GM23338 (cell line): Measurements from ENCODE around the gene WASHC2A. TPM values are rescaled to one million over a fixed set of nuclear protein-coding genes. Genes with fewer than 3 reads are reported as not detected.
"Not testable (repeated sequence)": the region's sequence is repeated elsewhere in the genome, so short reads cannot be mapped to it uniquely, and the experiment has no call there.

Experiments
- ATAC-seq: fragments of 200-7000 bp; cut with Tn5 transposase; 3 replicates; pipeline ENCODE4 v1.9.1; 2020
- DNase-seq: peaks from one replicate; pipeline ENCODE4 v3.0.0-alpha.2; 2015; ENCODE audit warnings: low spot score
- H2AFZ ChIP-seq: fragments of 200-600 bp; sonication (generic); 2 replicates; pipeline ENCODE4 v1.8.0; 2016; ENCODE audit warnings: antibody characterized with exemption, mild to moderate bottlenecking, moderate library complexity
- H3F3A ChIP-seq: fragments of 200-600 bp; sonication (generic); replicated peaks from 2 replicates; pipeline ENCODE4 v1.8.0; 2017; ENCODE audit warnings: antibody characterized with exemption, mixed run types, low read depth
- H3K27ac ChIP-seq: fragments of 200-600 bp; sonication (generic); 2 replicates; pipeline ENCODE4 v1.6.1; 2016; ENCODE audit warnings: low read depth
- H3K27me3 ChIP-seq: fragments of 200-600 bp; sonication (generic); 2 replicates; pipeline ENCODE4 v1.8.0; 2016; ENCODE audit warnings: mild to moderate bottlenecking, mixed run types, moderate library complexity; ENCODE audit not compliant: insufficient read depth
- H3K36me3 ChIP-seq: fragments of 200-600 bp; sonication (generic); 2 replicates; pipeline ENCODE4 v1.8.0; 2016; ENCODE audit warnings: mild to moderate bottlenecking; ENCODE audit not compliant: insufficient read depth
- H3K4me1 ChIP-seq: fragments of 200-600 bp; sonication (generic); 2 replicates; pipeline ENCODE4 v1.8.0; 2016; ENCODE audit warnings: mild to moderate bottlenecking, moderate library complexity; ENCODE audit not compliant: insufficient read depth
- H3K4me2 ChIP-seq: fragments of 200-600 bp; sonication (generic); 2 replicates; pipeline ENCODE4 v1.7.1; 2017; ENCODE audit warnings: mixed run types
- H3K4me3 ChIP-seq: fragments of 200-600 bp; sonication (generic); 2 replicates; pipeline ENCODE4 v1.6.1; 2016; ENCODE audit warnings: mixed run types
- H3K79me2 ChIP-seq: fragments of 200-600 bp; sonication (generic); replicated peaks from 2 replicates; pipeline ENCODE4 v1.8.0; 2017; ENCODE audit warnings: mild to moderate bottlenecking; ENCODE audit not compliant: insufficient read depth
- H3K9me2 ChIP-seq: fragments of 200-600 bp; sonication (generic); 2 replicates; pipeline ENCODE4 v1.8.0; 2017; ENCODE audit not compliant: insufficient read depth
- H4K20me1 ChIP-seq: fragments of 200-600 bp; sonication (generic); replicated peaks from 2 replicates; pipeline ENCODE4 v1.8.0; 2017; ENCODE audit warnings: mild to moderate bottlenecking; ENCODE audit not compliant: insufficient read depth
- H3K27ac Mint-ChIP-seq: 2 replicates; pipeline ENCODE4 v1.8.0; 2020; ENCODE audit warnings: inconsistent platforms, mild to moderate bottlenecking, moderate library complexity, mixed read lengths
- H3K27me3 Mint-ChIP-seq: 3 replicates; pipeline ENCODE4 v1.8.0; 2022; ENCODE audit warnings: low read depth, mild to moderate bottlenecking, moderate library complexity, mixed read lengths, inconsistent platforms; ENCODE audit not compliant: insufficient read depth, poor library complexity
- H3K36me3 Mint-ChIP-seq: 3 replicates; pipeline ENCODE4 v1.8.0; 2021; ENCODE audit warnings: low read depth, mild to moderate bottlenecking, inconsistent platforms, moderate library complexity, mixed read lengths
- H3K4me1 Mint-ChIP-seq: 3 replicates; pipeline ENCODE4 v1.8.0; 2020; ENCODE audit warnings: mild to moderate bottlenecking, inconsistent platforms, mixed read lengths
- H3K4me3 Mint-ChIP-seq: 3 replicates; pipeline ENCODE4 v1.8.0; 2021; ENCODE audit warnings: moderate library complexity, mild to moderate bottlenecking, inconsistent platforms, mixed read lengths
- H3K9me3 Mint-ChIP-seq: 3 replicates; pipeline ENCODE4 v1.8.0; 2020; ENCODE audit warnings: moderate library complexity, mild to moderate bottlenecking, inconsistent platforms, mixed read lengths
- CREB1 ChIP-seq: fragments of 250-450 bp; sonication (Bioruptor Pico); IDR thresholded peaks from 2 replicates; pipeline ENCODE4 v1.5.0; 2020; ENCODE audit warnings: low read depth, mild to moderate bottlenecking, moderate library complexity
- CTCF ChIP-seq, 2 experiments: fragments of 200-600 bp in 1 of 2; sonication (generic) in 1 of 2; conservative IDR thresholded peaks; 2 replicates each; pipeline versions ENCODE4 v1.5.1 to v1.6.1; 2016 to 2017; ENCODE audit warnings: antibody characterized with exemption in 2 of 2, low read depth in 2 of 2, mild to moderate bottlenecking in 2 of 2, moderate library complexity in 1 of 2
- ETS1 ChIP-seq: IDR thresholded peaks from 2 replicates; pipeline ENCODE4 v1.6.1; 2016; ENCODE audit warnings: antibody characterized with exemption
- EZH2phosphoT487 ChIP-seq: fragments of 200-600 bp; sonication (generic); IDR thresholded peaks from one replicate; pipeline ENCODE4 v1.8.1; 2018; ENCODE audit warnings: antibody characterized with exemption; ENCODE audit not compliant: unreplicated experiment
- JUNB ChIP-seq: IDR thresholded peaks from one replicate; pipeline ENCODE4 v1.6.1; 2016; ENCODE audit warnings: antibody characterized with exemption; ENCODE audit not compliant: unreplicated experiment
- POLR2AphosphoS5 ChIP-seq: IDR thresholded peaks from 2 replicates; pipeline ENCODE4 v1.6.1; 2016; ENCODE audit warnings: antibody characterized with exemption, low read depth
- ZNF114 ChIP-seq: fragments of 250-450 bp; sonication (Bioruptor Pico); IDR thresholded peaks from 2 replicates; pipeline ENCODE4 v1.5.0; 2020; ENCODE audit warnings: mild to moderate bottlenecking, moderate library complexity
- polyA plus RNA-seq: library from polyadenylated mRNA; unstranded; fragments of >200 nt; fragmentation: Nextera tagmentation; extraction: Ambion mirVana; gene quantifications from 2 replicates; pipeline ENCODE4 v1.2.1, GENCODE V29; 2016
- total RNA-seq: library from RNA; depleted of rRNA; stranded (reverse); fragments of >200 nt; shearing (Covaris generic); gene quantifications from 2 replicates; pipeline ENCODE4 v1.2.3, GENCODE V29; 2014

Gene WASHC2A
- total and polyA plus RNA-seq, 2 experiments from 2014 or later: 13.2 to 24.5 TPM

DNA sequence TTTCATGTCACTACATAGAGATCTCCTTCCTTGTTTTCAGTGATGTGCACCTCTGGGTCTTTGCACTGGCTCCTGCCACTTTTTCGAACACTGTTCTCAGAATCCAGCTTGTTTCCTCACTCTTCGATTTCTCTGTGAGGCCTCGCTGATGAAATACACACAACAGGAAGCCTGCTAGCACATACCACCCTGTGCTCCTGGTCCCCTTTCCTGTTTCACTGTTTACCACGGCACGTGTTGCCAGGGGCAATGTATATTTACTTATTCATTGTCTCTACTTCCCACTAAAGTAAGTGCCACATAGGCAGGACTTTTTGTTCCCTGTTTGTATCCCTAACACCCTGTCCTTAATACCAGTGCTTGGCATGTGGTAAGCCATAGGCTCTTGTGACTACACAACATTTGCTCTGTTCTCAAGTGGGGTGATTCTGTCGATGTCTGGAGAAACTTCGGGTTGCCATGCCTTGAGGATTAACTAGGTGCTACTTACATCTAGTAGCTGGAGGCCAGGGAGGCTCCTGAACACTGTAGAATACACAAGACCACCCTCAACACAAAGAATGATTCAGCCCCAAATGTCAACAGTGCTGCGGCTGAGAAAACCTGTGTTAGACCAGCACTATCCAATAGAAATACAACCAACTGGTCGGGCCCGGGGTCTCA is 75.9 kb downstream of the WASHC2A start:
- not testable (repeated sequence) for H3K27ac ChIP-seq, H3K4me1 ChIP-seq, H3K9me2 ChIP-seq, H3K27me3 Mint-ChIP-seq, H3K4me3 Mint-ChIP-seq, H3K27me3 ChIP-seq, H3K36me3 Mint-ChIP-seq, H3K36me3 ChIP-seq, H3K4me1 Mint-ChIP-seq, H3F3A ChIP-seq, ATAC-seq, H3K4me3 ChIP-seq, H4K20me1 ChIP-seq, H3K27ac Mint-ChIP-seq, DNase-seq, H3K9me3 Mint-ChIP-seq, H2AFZ ChIP-seq, H3K4me2 ChIP-seq, H3K79me2 ChIP-seq

DNA sequence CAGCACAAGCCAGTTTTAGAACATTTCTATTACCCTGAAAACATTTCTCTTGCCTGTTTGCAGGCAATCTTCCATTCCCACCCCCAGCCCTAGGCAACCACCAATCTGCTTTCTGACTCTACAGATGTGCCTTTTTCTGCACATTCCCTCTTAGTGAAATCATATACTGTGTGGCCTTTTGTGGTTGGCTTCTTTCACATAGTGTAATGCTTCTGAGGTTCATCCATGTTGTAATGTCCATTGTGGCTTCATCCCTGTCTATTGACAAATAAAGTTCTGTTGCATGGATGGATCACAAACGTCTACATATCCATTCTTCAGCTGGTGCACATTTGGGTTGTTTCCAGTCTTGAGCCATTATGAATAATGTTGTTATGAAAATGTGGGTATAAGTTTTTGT is 77.8 kb downstream of the WASHC2A start:
- H3K4me3 Mint-ChIP-seq, H3K36me3 ChIP-seq, H3K9me2 ChIP-seq, H3F3A ChIP-seq, H3K4me3 ChIP-seq, H3K27ac ChIP-seq, H3K36me3 Mint-ChIP-seq, H3K4me1 ChIP-seq, H3K4me2 ChIP-seq, H3K9me3 Mint-ChIP-seq, H3K27me3 ChIP-seq, DNase-seq, ATAC-seq, H3K27me3 Mint-ChIP-seq, H2AFZ ChIP-seq, H3K4me1 Mint-ChIP-seq, H4K20me1 ChIP-seq, H3K79me2 ChIP-seq, H3K27ac Mint-ChIP-seq: not testable (repeated sequence)

DNA sequence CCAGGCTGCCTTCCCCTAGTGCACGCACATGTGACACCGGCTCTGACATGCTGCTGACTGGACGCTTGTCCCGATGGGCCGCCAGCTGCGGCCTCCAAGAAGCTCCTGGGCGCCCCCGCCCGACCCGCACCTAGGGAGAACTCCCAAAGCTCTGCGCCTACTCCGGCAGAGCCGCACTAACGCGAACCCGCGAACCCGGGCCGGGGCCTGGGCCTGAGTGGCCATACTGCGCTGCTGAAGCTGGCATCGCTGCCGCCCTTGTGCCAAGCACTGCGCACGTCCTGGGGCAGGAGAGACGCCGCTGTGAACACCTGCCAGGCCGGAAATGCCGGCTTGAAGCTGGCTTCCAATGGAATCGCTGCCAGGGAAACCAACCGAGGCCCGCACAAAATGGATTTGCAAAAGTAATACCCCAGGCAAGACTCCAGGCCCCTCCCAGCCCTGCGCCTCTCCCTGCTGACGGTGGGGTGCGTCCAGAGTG is 85.1 kb downstream of the WASHC2A start:
- H3K4me1 Mint-ChIP-seq: no peaks in the 10 kb centered on the region
- no peaks in the 10 kb centered on the region for H3K9me2 ChIP-seq
- H3K27me3 ChIP-seq: peaks cover 9% of the 10 kb centered on the region; the same call in 1 of the 2 replicates
- H3F3A ChIP-seq: no peaks in the 10 kb centered on the region
- H3K27ac ChIP-seq: no peak overlapping the region
- ATAC-seq (peak; percentile 98), DNase-seq (peak; percentile 80)
- TF ChIP-seq EZH2phosphoT487 (no peak), ETS1 (no peak), POLR2AphosphoS5 (no peak), CTCF (conservative IDR thresholded peaks at IDR 0.05; ENCODE audit: low read depth in 2 of 2) (peak in 1 of 2 experiments; percentile 26; a peak in 1 of 4 replicates), JUNB (no peak), CREB1 (CRISPR knock-in tag) (no peak), ZNF114 (CRISPR knock-in tag) (no peak)
- H3K9me3 Mint-ChIP-seq: no peaks in the 10 kb centered on the region
- H3K27ac Mint-ChIP-seq: no peak overlapping the region
- H3K79me2 ChIP-seq: no peaks in the 10 kb centered on the region
- peak overlapping the region; percentile 62; the same call in 2 of the 3 replicates for H3K4me3 Mint-ChIP-seq
- H3K36me3 ChIP-seq: no peaks in the 10 kb centered on the region
- H4K20me1 ChIP-seq: no peaks in the 10 kb centered on the region
- peaks cover 6% of the 10 kb centered on the region for H3K27me3 Mint-ChIP-seq
- H3K4me1 ChIP-seq: no peaks in the 10 kb centered on the region
- H3K36me3 Mint-ChIP-seq: no peaks in the 10 kb centered on the region
- peak overlapping the region; percentile 82 for H3K4me2 ChIP-seq
- peak overlapping the region; percentile 88 for H2AFZ ChIP-seq
- peak overlapping the region; percentile 64 for H3K4me3 ChIP-seq

DNA sequence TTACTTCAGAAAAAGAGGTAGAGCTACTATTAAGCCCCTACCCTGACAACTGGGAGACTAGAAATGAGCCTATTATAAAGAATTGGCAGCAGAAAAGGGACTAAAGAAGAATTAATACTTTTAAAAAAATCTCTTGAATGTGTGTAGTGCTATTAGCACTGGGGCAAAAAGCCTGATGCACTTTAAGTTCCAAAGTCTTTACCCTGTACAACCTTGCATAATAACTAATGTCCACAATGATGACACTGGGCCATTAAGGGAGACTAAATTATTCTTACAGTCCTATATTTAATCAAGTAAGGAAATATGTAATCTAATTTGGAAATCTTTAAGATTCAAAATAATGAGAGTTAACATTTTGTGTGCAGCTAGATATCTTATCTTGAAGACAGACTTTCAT is 90.1 kb downstream of the WASHC2A start:
- H3K9me3 Mint-ChIP-seq, ATAC-seq, H3K4me3 ChIP-seq: not testable (repeated sequence)

GRCh38 chr10:50159856-50160255 is 92.1 kb downstream of the WASHC2A start:
- not testable (repeated sequence) for H3K27ac Mint-ChIP-seq, H3K27ac ChIP-seq, H3K4me1 Mint-ChIP-seq, H3K4me3 ChIP-seq, ATAC-seq, H3K4me2 ChIP-seq, H3K79me2 ChIP-seq, H3K27me3 Mint-ChIP-seq, H3K36me3 ChIP-seq, H3K9me2 ChIP-seq, H3F3A ChIP-seq, H3K4me1 ChIP-seq, DNase-seq, H3K9me3 Mint-ChIP-seq, H3K27me3 ChIP-seq, H3K4me3 Mint-ChIP-seq, H2AFZ ChIP-seq, H3K36me3 Mint-ChIP-seq, H4K20me1 ChIP-seq

More for the DNA sequence above, 90.1 kb downstream of the WASHC2A start:
- not testable (repeated sequence) for H3K4me2 ChIP-seq, H3K4me3 Mint-ChIP-seq, H3K27ac Mint-ChIP-seq, H3K4me1 ChIP-seq, H3F3A ChIP-seq, H3K36me3 Mint-ChIP-seq, H3K79me2 ChIP-seq, H4K20me1 ChIP-seq, H3K9me2 ChIP-seq, H3K36me3 ChIP-seq, H3K27me3 Mint-ChIP-seq, H3K27ac ChIP-seq, H3K27me3 ChIP-seq, H2AFZ ChIP-seq, H3K4me1 Mint-ChIP-seq, DNase-seq
